Measurements from ENCODE around the gene CNTROB.

The CNTROB gene

GRCh38 chr17:7922269-7922844 lies 9.6 kb upstream of the CNTROB start:
- Mint-ChIP-seq H3K27ac (peak overlapping the region; percentile 89), H3K9me3 (no peaks in the 10 kb centered on the region), H3K36me3 (no peaks in the 10 kb centered on the region), H3K4me1 (peaks cover 21% of the 10 kb centered on the region), H3K4me3 (peak overlapping the region; percentile 72)
- ATAC-seq = peak; percentile 59
- DNase-seq (ENCODE audit: low spot score in 2 of 2) = no peak

DNA sequence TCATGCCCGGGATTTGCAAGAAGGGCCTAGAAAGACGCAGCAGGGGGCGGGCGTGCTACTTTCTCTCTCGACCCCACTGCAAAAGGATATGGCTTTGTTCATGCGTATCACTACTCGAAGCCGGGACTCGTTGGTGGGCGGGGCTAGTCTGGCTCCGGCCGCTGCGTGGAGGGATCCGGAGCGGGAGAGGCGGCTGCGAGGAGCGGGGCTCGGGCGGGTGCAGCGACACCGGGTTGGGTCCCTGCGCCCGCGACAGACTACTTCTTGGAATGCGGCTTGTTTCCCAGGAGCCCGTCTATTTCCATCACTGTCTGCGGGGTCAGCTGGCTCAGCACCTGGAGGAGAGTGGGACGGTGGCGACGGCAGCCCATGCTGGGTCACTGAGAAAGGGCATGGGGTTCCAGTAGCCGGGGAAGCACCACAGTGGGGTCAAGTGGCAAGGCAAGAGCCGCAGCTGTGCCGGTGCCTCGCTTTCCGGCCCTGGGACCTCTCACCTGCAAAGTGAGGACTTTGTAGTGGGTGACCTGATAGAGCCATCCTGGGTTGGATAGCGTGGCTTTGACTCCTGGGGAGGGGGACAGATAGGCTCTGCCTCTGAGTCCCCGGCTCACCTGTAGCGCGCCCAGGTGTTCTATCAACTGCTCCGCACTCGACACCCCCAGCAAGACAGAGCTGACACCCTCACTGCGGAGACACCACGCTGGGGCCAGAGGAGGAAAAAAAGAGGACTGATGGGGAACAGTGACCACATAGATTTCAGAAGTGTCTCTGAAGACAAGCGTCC lies 9.0 kb upstream of the CNTROB start:
- DNase-seq (ENCODE audit: low spot score in 2 of 2) (peak; percentile 62 to 86), ATAC-seq (peak; percentile 93)
- H3K4me3 Mint-ChIP-seq = peak overlapping the region; percentile 72
- H3K4me1 Mint-ChIP-seq = peaks cover 25% of the 10 kb centered on the region
- H3K27ac Mint-ChIP-seq = peak overlapping the region; percentile 89
- H3K36me3 Mint-ChIP-seq = no peaks in the 10 kb centered on the region
- H3K9me3 Mint-ChIP-seq = no peaks in the 10 kb centered on the region

GRCh38 chr17:7927596-7927995 lies 4.4 kb upstream of the CNTROB start:
- no peak overlapping the region for H3K4me3 Mint-ChIP-seq
- DNase-seq (ENCODE audit: low spot score in 2 of 2) (no peak), ATAC-seq (no peak)
- H3K9me3 Mint-ChIP-seq = no peaks in the 10 kb centered on the region
- peak overlapping the region; percentile 55 for H3K27ac Mint-ChIP-seq
- H3K36me3 Mint-ChIP-seq = peaks cover 18% of the 10 kb centered on the region
- peaks cover 36% of the 10 kb centered on the region for H3K4me1 Mint-ChIP-seq

- H3K4me1 Mint-ChIP-seq = peaks cover 45% of the 10 kb centered on the region
- ATAC-seq (peak; percentile 45), DNase-seq (ENCODE audit: low spot score in 2 of 2) (peak in 1 of 2 donors; percentile 70)
- no peaks in the 10 kb centered on the region for H3K9me3 Mint-ChIP-seq
- peaks cover 24% of the 10 kb centered on the region for H3K36me3 Mint-ChIP-seq
- peak within 1 kb of the TSS; percentile 94 for H3K4me3 Mint-ChIP-seq
- no peak within 1 kb of the TSS for H3K27ac Mint-ChIP-seq
Measured at GRCh38 chr17:7929158-7930023, 2.6 kb upstream of the CNTROB start, which contains the start of gene KCNAB3. Gene KCNAB3, minus strand, starts transcription at chr17:7929856. Its CDS starts 421 bp downstream, at chr17:7929435.

GRCh38 chr17:7930841-7931631 lies 970 bp upstream of the CNTROB start:
- ATAC-seq (no peak), DNase-seq (ENCODE audit: low spot score in 2 of 2) (no peak)
- H3K36me3 Mint-ChIP-seq = peaks cover 39% of the 10 kb centered on the region
- peak overlapping the region; percentile 94 for H3K4me3 Mint-ChIP-seq
- H3K9me3 Mint-ChIP-seq = no peaks in the 10 kb centered on the region
- peak overlapping the region; percentile 96 for H3K27ac Mint-ChIP-seq
- H3K4me1 Mint-ChIP-seq = peaks cover 52% of the 10 kb centered on the region

DNA sequence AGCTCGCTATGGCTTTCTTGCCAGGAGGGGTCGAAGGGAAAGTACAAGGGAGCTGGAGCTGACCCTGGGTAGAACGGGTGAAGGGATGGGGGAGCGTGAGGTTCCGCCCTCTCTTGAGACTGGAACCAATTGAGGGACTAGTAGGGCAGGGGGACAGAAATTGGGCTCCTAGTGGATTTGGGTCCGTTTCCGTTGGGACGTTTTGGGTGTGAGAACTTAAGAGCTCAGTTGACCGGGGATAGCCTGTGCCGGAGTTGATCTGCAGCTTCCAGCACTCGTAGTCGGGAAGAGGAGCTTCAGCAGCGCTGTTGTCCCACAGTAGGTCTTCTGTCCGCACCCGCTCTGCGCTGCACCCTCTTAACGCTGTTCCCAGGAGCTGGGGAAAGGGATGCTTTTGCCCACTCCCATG lies 481 bp downstream of the CNTROB start:
- H3K9me3 Mint-ChIP-seq = no peaks in the 10 kb centered on the region
- peak in 1 of 2 donors; percentile 62 for DNase-seq (ENCODE audit: low spot score in 2 of 2)
- peak; percentile 42 for ATAC-seq
- peak overlapping the region; percentile 96 for H3K27ac Mint-ChIP-seq
- peak overlapping the region; percentile 94 for H3K4me3 Mint-ChIP-seq
- peaks cover 53% of the 10 kb centered on the region for H3K36me3 Mint-ChIP-seq
- H3K4me1 Mint-ChIP-seq = peaks cover 57% of the 10 kb centered on the region

- peaks cover 58% of the 10 kb centered on the region for H3K36me3 Mint-ChIP-seq
- peak overlapping the region; percentile 94 for H3K4me3 Mint-ChIP-seq
- DNase-seq (ENCODE audit: low spot score in 2 of 2) (peak in 1 of 2 donors; percentile 69), ATAC-seq (peak; percentile 35)
- H3K27ac Mint-ChIP-seq = peak overlapping the region; percentile 96
- H3K4me1 Mint-ChIP-seq = peaks cover 54% of the 10 kb centered on the region
- no peaks in the 10 kb centered on the region for H3K9me3 Mint-ChIP-seq
Measured at GRCh38 chr17:7932949-7933348, 943 bp downstream of the CNTROB start.

GRCh38 chr17:7935859-7936258 lies 3.9 kb downstream of the CNTROB start:
- ATAC-seq (no peak), DNase-seq (ENCODE audit: low spot score in 2 of 2) (no peak)
- Mint-ChIP-seq H3K4me1 (peaks cover 37% of the 10 kb centered on the region), H3K27ac (no peak overlapping the region), H3K4me3 (no peak overlapping the region), H3K36me3 (peaks cover 78% of the 10 kb centered on the region), H3K9me3 (no peaks in the 10 kb centered on the region)

DNA sequence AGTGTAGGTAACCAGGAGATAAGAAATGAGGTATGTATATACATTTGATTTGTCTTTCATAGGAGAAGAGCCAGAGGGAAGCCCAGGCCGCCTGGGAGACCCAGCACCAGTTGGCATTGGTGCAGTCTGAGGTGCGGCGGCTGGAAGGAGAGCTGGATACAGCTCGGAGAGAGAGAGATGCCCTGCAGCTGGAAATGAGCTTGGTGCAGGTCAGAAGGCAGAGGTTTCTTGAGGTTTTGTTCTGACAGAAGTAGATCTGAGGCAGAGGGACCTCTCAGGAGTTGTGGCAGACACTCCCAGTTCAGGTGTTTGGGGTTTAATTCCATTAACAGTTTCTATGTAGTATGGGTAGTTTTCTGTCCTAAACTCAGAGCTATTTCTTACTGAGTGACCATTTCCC lies 8.0 kb downstream of the CNTROB start:
- DNase-seq (ENCODE audit: low spot score in 2 of 2) (no peak), ATAC-seq (no peak)
- H3K36me3 Mint-ChIP-seq = peaks cover 100% of the 10 kb centered on the region
- H3K4me1 Mint-ChIP-seq = peaks cover 6% of the 10 kb centered on the region
- no peaks in the 10 kb centered on the region for H3K9me3 Mint-ChIP-seq
- H3K27ac Mint-ChIP-seq = no peak overlapping the region
- H3K4me3 Mint-ChIP-seq = no peak overlapping the region

- DNase-seq (ENCODE audit: low spot score in 2 of 2) = no peak
- Mint-ChIP-seq H3K9me3 (no peaks in the 10 kb centered on the region), H3K4me1 (peaks cover 6% of the 10 kb centered on the region), H3K4me3 (no peak overlapping the region), H3K27ac (no peak overlapping the region), H3K36me3 (peaks cover 100% of the 10 kb centered on the region)
- ATAC-seq = no peak
Measured at GRCh38 chr17:7940743-7941142, 8.7 kb downstream of the CNTROB start.

DNA sequence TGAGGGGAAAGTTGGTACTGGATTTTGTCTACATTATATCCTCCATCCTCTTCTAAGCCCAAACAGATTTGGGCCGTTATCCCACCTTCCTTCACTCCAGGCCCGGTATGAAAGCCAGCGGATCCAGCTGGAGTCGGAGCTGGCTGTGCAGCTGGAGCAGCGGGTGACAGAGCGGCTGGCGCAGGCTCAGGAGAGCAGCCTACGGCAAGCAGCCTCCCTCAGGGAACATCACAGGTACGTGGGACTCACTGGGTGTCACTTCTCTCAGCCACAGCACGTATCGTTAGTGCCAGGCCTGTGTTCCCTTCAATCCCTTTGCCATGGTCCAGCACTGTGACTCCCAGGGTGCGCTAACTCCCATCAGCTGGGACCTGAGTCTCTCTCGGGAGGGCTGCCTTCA lies 11.3 kb downstream of the CNTROB start:
- Mint-ChIP-seq H3K4me3 (no peak overlapping the region), H3K36me3 (peaks cover 100% of the 10 kb centered on the region)

DNA sequence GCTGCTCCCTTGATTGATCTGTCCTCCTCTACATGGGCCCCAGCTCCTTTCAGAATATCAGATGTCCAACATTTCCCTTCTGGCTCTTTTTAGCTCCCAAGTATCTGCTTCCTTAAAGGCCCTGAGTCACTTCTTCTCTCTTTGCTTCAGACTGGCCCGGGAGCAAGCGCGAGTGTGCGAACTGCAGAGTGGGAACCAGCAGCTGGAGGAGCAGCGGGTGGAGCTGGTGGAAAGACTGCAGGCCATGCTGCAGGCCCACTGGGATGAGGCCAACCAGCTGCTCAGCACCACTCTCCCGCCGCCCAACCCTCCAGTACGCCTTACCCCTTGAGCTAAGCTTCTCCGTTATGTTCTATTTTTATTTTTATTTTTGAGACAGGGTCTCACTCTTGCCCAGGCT lies 12.3 kb downstream of the CNTROB start:
- H3K4me1 Mint-ChIP-seq = no peaks in the 10 kb centered on the region
- ATAC-seq = no peak
- no peak overlapping the region for H3K4me3 Mint-ChIP-seq
- no peaks in the 10 kb centered on the region for H3K9me3 Mint-ChIP-seq
- peaks cover 100% of the 10 kb centered on the region for H3K36me3 Mint-ChIP-seq
- no peak overlapping the region for H3K27ac Mint-ChIP-seq
- no peak for DNase-seq (ENCODE audit: low spot score in 2 of 2)

More for the DNA sequence above, 11.3 kb downstream of the CNTROB start:
- Mint-ChIP-seq H3K4me1 (no peaks in the 10 kb centered on the region), H3K9me3 (no peaks in the 10 kb centered on the region), H3K27ac (no peak overlapping the region)
- no peak for DNase-seq (ENCODE audit: low spot score in 2 of 2)
- ATAC-seq = no peak

GRCh38 chr17:7945651-7946050 lies 13.6 kb downstream of the CNTROB start:
- no peaks in the 10 kb centered on the region for H3K4me1 Mint-ChIP-seq
- ATAC-seq (no peak), DNase-seq (ENCODE audit: low spot score in 2 of 2) (no peak)
- peaks cover 92% of the 10 kb centered on the region for H3K36me3 Mint-ChIP-seq
- no peak overlapping the region for H3K4me3 Mint-ChIP-seq
- no peaks in the 10 kb centered on the region for H3K9me3 Mint-ChIP-seq
- H3K27ac Mint-ChIP-seq = no peak overlapping the region

GRCh38 chr17:7946441-7946840 lies 14.4 kb downstream of the CNTROB start:
- H3K4me1 Mint-ChIP-seq = peaks cover 6% of the 10 kb centered on the region
- H3K9me3 Mint-ChIP-seq = no peaks in the 10 kb centered on the region
- H3K4me3 Mint-ChIP-seq = no peak overlapping the region
- peaks cover 84% of the 10 kb centered on the region for H3K36me3 Mint-ChIP-seq
- ATAC-seq (no peak), DNase-seq (ENCODE audit: low spot score in 2 of 2) (no peak)
- H3K27ac Mint-ChIP-seq = no peak overlapping the region

GRCh38 chr17:7947651-7948050 lies 15.6 kb downstream of the CNTROB start:
- Mint-ChIP-seq H3K36me3 (peaks cover 72% of the 10 kb centered on the region), H3K4me1 (peaks cover 9% of the 10 kb centered on the region), H3K27ac (no peak overlapping the region), H3K9me3 (no peaks in the 10 kb centered on the region), H3K4me3 (no peak overlapping the region)
- no peak for ATAC-seq
- DNase-seq (ENCODE audit: low spot score in 2 of 2) = no peak
